AG08395 (cell line): ENCODE measurements around the gene MACO1.
"Not testable (repeated sequence)": the region's sequence is repeated elsewhere in the genome, so short reads cannot be mapped to it uniquely, and the experiment has no call there.

ENCODE experiments used
- DNase-seq: peaks from one replicate; pipeline ENCODE4 v3.0.0; 2012; ENCODE audit warnings: mixed read lengths, low spot score

The MACO1 gene

DNA sequence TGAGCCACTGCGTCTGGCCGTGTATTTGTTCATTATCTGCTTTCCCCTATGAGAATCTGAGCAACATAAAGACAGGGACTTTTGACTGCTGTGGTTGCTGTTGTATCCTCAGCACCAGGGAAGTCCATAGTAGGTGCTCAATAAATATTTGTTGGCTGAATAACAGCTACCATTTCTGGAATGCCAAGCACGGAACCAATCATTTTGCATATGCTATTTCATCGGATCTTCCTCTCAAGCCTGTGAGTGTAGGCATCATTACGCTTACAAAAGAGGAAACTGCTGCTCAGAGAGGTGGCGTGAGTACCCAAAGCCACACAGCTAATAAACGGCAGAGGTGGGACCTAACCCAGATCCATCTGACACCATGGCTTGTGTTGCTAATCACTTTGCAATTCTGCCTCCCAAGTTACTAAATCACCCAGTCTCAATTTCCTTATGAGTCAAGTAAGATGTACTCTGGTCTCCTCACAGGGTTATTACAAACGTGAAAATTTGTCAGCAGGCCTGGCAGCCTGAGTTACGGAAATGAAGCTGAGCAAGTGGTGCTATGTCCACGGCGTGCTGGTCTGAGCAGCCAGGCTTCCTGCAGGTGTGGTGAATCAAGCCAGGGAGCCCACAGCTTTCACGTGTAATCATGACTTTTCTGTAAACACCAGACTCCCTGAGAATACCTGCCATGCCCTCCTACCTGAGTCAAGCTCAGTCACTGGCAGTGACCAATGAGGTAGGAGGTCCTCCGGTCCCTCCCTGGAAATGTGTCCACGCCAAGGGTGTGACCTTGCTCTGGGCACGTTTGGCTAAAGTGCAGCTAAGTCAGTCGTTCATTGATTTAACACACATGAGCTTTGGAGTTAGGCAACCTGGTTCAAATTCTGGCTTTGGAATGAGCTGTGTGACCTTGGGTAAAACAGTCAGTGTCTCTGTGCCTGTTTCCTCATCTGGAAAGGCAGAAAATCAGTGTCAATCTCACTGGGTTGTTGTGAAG is 5.3 kb upstream of the MACO1 start:
- DNase-seq, result no peak

DNA sequence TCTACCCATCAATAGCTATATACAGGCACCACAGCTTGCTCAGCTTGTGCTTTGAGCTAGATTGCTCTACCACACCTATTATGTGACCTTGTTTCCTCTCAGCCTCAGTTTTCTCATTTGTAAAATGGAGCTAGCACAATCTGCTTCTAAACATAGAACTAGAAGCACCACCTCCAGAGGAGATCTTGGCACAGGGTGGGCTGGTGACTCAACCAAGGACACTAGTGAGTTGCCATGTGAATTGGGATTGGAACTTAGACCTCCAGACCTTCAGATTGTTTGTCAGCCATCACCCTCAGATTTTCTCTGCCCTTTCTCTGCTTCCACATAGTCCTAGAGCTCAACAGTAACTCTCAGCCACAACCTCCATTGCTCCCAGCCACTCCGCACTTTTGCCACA is 3.0 kb upstream of the MACO1 start:
- DNase-seq, result no peak

DNA sequence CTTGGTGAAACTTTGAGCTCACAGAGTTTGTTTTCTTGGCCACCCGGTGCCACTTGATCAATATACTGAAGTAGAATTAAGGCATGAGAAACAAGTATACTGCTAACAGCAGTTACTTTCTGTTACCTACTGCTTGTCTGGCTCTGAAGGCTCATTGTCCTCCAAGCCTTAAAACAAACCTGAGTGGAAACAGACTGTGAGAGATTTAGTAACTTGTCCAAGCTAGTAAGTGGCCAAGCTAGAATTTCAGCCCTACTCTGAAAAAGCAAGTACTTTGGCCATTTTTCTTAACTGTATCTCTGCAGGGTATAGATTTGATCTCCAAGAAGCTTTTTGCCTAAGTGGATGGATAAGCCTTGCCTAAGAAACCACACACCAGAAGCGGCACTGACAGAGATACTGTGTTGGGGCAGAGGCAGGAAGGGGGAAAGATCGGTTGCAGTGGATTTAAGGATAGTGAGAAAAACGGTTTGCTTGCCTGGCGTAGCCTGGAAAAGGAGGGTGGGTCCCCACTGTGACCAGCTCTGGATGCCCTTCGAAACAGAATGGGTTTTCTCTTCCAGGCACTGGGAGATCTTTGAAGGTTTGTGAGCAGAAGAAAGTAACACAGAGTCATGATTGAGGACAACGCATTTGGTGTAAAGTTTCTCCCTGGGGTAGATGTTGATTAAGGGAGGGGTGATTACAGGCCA is 2.1 kb upstream of the MACO1 start:
- DNase-seq, result no peak

DNA sequence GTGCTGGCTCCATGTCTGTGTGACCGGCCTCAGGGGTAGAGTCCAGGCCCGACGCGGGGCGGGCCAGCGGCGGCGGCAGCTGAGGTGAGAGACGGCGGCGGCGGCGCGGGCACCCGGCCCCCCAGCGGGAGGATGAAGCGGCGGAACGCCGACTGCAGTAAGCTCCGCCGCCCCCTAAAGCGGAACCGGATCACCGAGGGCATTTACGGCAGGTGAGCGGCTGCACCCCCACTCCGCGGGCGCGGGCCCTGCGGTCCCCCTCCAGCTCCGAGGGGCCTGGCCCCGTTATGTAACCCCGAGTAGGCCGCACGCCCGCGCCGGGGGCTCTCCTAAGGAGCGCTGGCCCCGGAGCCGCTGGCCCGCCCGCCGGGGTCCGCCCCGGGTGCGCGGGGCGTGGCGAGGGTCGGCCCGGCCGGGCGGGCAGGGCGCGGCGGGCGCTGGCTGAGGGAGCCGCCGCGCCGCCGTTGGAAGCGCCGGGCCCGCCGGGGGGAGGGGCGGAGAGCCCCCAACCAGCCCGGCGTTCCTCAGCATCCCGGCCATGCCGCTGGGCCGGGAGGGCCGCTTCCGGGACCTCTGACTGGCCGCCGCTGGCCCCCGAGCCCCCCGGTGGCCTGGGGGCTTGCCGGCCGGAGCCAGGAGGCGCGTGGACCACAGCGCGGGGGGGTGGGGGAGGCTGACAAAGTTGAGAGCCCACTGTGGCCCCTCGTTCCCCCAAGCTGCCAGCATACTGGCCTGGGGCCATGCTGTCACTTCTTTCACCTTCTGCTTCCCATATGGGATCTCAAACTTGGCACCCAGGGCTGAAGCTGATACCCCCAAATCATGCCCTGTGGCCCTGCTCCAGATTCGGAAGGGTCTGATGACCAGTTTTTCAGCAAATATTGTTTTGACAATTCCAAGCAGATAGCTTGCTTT is 527 bp downstream of the MACO1 start:
- peak; percentile 11 for DNase-seq

DNA sequence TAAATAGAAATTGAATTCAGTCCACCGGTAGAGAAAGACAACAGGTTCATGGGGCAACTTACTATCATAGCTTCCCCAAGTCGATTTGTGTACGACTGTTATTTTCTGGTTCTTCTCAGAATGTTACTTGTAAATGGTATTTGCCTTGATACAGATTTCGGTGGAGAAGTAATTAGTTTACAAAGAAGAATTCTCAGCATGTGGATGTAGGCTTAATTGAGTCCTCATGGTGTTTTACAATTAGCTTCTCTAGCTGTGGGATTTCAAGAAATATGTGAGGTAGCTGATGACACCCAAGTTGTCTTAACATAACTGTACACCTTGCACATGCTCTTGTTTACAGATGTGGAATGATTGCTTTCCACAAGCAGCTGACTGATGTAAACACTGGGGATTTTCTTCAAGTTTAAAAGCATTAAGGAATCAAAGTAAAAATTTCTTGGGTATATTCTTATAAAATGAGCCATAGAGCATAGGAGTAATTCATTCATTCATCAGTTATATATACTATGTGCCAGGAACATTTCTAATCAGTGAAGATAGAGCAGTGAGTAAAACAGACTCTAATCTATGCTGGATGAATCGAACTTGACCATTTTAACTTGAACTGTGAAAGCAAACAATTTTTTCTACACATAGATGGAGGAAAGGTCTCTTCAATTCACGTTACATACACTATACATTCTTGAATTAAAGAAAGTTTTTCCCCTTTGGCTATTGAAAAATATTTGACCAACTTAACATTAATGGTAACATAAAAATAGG is 1.4 kb downstream of the MACO1 start:
- peak; percentile 5 for DNase-seq

DNA sequence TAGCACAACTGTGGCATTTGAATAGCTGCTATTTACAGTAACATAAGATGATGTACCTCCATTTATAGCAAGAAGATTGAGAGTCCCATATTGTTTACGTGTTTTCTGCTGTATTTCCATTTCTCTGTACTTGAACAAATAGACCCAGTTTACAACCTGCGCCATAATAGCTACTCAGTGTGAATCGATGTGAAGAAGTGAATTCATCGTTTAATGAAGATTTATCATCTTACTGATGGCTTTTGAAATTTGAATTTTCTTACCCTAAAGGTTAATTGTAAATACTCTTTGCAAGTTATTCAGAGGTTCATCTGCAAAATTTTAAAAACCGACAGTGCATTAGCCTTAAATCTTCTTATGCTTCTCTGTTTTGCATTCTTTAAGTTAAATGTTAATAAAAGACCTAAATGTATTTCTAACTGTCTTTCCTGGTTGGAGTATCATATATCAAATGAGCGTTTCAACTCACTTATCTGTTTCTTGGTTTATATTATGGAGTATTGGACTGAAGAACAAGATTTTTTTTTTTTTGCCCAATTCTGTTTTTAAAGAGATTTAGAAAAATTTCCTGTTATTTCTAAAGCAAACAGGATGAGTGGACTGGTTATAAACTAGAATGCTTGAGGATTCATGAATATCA is 2.2 kb downstream of the MACO1 start:
- DNase-seq, result no peak

DNA sequence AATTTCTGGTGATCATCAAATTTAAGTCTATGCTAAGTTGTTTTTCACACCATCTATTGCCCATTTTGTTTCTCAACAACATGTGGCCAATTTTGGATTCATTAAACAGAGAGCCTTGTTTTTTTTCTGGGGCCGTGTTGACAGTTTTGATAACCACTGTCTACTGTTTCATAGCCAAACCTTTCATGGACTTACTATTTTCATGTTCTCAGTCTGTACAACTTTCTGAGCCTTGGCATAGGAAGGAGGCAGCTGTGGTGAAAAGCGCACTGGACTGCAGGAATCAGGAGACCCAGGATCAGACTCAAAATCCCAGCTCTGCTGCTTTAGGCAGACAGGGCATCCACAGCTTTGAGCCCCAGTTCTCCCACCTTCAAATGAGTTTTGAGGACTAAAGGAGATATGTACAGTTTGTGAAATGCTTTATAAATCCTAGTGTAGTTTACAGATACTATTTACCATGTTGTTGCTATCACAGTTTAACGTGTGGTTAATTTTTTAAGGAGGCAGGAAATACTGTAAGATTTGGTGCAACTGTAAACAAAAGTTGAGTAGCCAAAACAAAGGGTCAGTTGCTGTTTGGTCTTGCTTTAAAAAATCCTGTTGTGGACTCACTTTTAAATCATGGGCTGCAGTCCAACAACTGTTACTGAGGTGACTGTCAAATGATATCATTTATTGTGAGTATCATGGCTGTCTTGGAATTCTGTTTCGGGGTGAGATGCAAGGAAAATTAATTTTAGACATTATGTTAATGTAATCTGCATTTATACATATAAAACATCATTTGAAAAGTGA is 2.9 kb downstream of the MACO1 start:
- peak; percentile 6 for DNase-seq

DNA sequence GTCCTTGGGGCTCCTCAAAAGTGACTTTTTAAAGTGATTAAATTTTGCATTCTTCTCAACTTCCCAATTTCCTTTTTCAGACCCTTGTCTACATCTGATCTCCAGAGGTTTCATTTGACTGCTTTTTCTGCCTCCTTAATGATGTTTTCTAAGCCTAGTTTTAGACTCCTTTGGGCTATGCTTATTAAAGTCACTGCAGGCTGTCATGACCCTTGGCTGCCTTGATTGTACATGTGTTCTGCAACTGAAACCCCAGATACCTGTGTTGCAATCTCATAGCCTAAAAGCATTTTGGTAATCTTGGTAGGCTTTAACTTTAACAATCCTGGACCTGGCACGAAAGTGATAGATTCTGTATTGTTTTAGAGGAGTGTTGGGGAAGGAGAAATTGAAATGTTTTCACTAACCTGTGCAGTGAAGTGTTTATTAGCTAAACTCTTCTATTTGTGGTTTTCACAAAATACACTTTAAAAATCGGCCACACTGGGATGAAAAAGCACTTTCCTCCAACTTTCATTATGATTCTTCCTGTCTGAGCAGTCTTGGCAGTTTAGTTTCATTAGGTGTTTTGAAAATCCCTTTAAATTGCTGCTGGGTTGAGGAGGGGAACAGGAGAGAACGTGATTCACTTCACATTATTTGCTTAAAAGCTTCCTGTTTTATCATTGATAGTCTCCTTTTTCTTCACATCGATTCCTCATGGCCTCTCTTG is 4.9 kb downstream of the MACO1 start:
- DNase-seq, result no peak

DNA sequence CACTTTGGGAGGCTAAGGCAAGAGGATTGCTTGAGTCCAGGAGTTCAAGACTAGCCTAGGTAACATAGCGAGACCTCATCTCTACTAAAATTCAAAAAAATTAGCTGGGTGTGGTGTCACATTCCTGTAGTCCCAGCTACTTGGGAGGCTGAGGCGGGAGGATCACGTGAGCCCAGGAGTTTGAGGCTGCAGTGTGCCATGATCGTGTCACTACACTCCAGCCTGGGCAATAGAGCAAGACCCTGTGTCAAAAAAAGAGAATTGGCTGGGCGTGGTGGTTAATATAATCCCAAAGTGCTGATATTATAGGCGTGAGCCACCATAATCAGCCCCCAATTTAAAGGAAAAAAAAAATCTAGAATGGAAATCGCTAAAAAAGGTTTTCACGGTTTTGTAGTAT is 7.0 kb downstream of the MACO1 start:
- no peak for DNase-seq

DNA sequence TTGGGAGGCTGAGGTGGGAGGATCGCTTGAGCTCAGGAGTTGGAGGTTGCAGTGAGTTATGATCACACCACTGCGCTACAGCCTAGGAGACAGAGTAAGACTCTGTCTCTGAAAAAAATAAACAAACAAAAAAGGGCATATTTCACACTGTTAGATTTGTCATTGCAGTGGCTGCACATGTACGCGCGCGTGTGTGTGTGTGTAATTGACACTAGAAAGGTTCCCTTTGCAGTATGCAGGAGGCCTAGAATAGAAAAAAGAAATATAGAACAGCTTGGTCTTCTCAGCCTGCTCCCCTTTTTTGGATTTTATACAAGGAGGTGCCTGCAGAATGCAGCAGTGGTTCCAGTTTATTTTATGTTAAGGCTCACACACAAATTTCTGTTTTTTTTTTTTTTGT is 8.6 kb downstream of the MACO1 start:
- no peak for DNase-seq

DNA sequence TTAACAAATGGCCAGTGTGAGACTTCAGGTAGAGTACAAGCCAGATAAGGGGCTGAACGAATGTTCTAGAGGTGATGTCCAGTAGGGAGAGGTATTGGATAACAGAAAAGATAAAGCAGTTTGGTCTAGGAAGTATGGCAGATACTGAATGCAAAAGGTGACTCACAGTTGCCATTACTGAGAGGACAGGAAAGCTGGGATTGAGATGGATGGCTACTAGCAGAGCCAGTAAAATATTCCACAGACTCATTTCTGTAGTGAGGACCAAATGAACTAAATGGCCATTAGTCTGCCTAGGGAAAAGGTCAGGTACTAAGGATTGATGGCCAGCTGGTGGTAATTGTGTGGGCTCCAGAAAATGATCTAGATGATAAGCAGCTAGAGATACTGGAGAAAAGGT is 11.5 kb downstream of the MACO1 start:
- peak; percentile 34 for DNase-seq

DNA sequence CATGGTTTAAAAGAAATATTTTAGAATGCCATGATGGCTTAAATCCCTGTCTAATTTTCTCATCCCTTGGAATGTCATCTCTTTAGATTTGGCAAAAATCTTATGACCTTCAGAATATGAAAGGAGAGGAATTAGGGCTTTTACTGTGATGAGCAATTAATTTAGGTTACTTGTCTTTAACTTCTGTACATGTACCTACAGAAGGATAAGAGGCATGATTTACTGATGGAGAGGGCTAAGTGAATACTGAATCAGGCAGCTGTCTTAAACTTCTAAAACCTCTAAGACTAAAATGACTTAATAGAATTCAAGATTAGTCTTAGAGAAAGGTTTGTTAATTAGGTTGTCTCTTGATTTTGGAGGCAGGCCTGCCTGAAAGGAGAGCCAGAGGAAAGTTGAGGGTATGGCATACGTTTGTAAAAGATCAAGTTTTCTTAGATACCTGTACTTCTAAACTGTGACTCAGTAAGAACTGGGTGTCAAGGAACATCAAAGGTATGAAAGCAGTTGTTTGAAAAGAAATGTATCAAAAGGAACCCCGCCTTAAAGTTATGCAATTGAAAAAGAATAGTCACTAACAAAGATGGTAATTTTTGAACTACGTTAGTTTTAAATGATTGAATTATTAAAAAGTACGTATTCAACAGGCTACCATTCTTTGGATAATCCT is 12.5 kb downstream of the MACO1 start:
- DNase-seq, result no peak

DNA sequence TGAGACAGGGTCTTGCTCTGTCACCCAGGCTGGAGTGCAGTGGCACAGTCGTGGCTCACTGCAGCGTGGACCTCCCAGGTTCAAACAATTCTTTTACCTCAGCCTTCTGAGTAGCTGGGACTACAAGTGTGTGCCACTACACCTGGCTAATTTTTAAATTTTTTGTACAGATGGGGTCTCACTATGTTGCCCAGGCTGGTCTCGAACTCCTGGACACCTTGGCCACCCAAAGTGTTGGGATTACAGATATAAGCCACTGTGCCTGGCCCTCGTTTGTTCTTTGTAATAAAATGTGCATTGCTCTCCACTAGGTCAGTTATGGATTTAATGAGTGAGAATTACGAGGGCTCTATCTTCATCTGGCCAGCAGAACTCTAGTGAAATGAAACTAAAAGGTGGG is 13.9 kb downstream of the MACO1 start:
- not testable (repeated sequence) for DNase-seq

DNA sequence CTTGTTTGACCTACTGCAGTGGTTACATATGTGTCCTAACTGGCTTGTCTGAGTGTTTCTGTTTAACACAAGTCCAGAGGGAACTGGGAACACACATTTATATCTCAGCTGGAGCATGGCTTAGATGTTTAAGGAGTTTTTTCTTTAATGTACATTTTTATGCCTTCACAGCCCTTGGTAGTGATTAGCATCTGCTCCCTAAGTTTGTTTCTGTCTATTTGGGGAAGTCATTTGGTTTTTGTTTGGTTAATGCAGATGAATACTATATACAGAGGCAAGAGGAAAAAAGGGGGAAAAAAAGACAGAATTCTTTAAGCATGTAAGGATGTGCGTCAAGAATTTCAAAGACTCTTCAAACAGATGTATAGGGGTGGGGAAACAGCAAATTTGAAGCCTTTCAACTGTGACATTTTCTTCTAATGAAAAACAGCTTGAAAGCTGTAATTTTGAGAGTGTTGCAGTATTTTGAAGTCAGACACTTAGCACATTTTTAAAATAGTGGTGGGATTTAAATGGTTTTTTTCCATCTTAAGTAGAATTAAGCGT is 15.4 kb downstream of the MACO1 start:
- DNase-seq, result no peak

DNA sequence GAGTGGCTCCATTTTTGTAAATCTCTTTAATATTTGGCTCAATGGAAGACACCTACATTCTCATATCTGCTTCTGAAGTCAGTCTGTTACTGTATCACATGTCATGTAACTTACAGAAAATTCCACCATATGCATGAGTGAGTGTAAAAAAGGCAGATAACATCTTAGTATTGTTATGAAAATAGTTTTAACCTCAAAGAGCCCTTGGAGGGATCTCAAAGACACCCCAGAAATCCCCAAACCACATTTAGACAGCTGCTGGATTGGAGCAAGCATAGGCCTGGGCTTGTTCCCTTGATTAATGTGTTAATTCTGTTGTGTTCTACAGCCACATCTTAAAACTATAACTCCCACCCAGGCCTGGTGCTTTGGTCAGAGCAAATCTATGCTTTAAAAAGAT is 16.9 kb downstream of the MACO1 start:
- DNase-seq, result no peak

DNA sequence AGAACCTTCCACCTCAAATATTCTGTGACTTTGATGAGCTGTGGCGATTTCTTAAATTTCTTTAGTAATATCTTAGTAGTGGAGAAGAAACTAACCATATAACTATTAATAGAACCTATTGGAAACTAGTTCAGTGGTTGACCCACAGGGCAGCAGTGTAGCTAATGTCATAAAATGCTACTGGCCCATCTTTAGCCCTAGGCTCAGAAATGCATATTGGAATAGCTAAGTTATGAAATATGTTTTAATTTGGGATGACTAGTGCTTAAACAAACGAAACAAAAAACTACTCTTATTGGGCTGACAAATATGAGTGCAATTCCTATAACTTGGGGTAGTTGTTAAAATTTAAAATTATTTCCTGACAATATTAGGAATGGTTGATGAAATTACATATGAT is 20.2 kb downstream of the MACO1 start:
- no peak for DNase-seq

DNA sequence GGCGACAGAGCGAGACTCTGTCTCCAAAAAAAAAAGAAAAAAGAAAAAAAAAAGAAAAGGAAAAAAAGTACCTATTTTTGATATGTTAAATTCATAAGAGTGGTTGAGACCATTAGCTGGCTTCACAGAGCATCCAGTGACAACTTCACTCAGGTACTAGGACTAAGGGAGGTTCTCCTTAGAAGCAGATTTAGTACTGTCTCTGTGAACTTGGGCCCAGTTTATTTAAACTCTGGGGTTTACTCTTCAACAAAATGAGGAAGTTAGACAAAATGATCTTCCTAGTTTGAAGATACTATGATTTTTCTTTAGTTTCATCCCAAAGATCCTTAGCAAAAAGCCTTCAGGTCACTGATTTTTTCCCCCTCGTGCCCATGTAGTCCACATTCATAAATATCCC is 21.2 kb downstream of the MACO1 start:
- no peak for DNase-seq

DNA sequence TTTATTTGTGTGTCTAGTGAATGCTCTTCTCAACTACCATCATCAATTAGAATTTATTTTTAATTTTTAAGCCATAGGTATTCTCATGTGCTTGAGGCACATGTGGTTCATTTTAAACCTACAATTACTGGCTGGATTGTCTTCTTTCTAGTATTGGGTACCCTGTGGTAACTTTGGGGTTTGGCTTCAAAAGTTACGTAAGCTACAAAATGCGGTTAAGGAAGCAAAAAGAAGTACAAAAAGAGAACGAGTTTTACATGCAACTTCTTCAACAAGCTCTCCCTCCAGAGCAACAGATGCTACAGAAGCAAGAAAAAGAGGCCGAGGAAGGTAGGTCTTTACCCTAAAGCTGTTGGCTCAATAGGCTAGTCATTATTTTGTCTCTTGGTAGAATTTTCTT is 25.8 kb downstream of the MACO1 start:
- no peak for DNase-seq
